Measurements from ENCODE around the gene PRG2.
"Not testable (repeated sequence)": the region's sequence is repeated elsewhere in the genome, so short reads cannot be mapped to it uniquely, and the experiment has no call there.

PRG2 gene

GRCh38 chr11:57368106-57368844, 22.2 kb downstream of the PRG2 start:
- no peak for DNase-seq (ENCODE audit: low read depth)

- no peak for DNase-seq (ENCODE audit: low read depth)
Observed at GRCh38 chr11:57364851-57365660, 25.4 kb downstream of the PRG2 start.

- DNase-seq (ENCODE audit: low read depth) = no peak
Observed at GRCh38 chr11:57363131-57364080, 27.0 kb downstream of the PRG2 start.

- DNase-seq (ENCODE audit: low read depth) = no peak
Observed at GRCh38 chr11:57361926-57362325, 28.5 kb downstream of the PRG2 start.

- DNase-seq (ENCODE audit: low read depth) = not testable (repeated sequence)
Observed at GRCh38 chr11:57361420-57361819, 29.0 kb downstream of the PRG2 start.

GRCh38 chr11:57360991-57361390, 29.5 kb downstream of the PRG2 start:
- no peak for DNase-seq (ENCODE audit: low read depth)

- DNase-seq (ENCODE audit: low read depth) = no peak
Observed at GRCh38 chr11:57359896-57360690, 30.4 kb downstream of the PRG2 start.

- no peak for DNase-seq (ENCODE audit: low read depth)
Observed at GRCh38 chr11:57359396-57359795, 31.1 kb downstream of the PRG2 start.

- DNase-seq (ENCODE audit: low read depth) = no peak
Observed at GRCh38 chr11:57358991-57359390, 31.5 kb downstream of the PRG2 start.

GRCh38 chr11:57358543-57358961, 31.9 kb downstream of the PRG2 start:
- no peak for DNase-seq (ENCODE audit: low read depth)

GRCh38 chr11:57357856-57358255, 32.6 kb downstream of the PRG2 start:
- DNase-seq (ENCODE audit: low read depth) = no peak

- no peak for DNase-seq (ENCODE audit: low read depth)
Observed at GRCh38 chr11:57357310-57357709, 33.1 kb downstream of the PRG2 start.

- DNase-seq (ENCODE audit: low read depth) = no peak
Observed at GRCh38 chr11:57356268-57356667, 34.2 kb downstream of the PRG2 start.

GRCh38 chr11:57354699-57355098, 35.8 kb downstream of the PRG2 start:
- no peak for DNase-seq (ENCODE audit: low read depth)

- DNase-seq (ENCODE audit: low read depth) = no peak
Observed at GRCh38 chr11:57353852-57354251, 36.6 kb downstream of the PRG2 start.

GRCh38 chr11:57353446-57353845, 37.0 kb downstream of the PRG2 start:
- no peak for DNase-seq (ENCODE audit: low read depth)

GRCh38 chr11:57353036-57353435, 37.4 kb downstream of the PRG2 start:
- no peak for DNase-seq (ENCODE audit: low read depth)

- peak; percentile 63 for DNase-seq (ENCODE audit: low read depth)
Observed at GRCh38 chr11:57349491-57350274, 40.8 kb downstream of the PRG2 start.

- peak; percentile 48 for DNase-seq (ENCODE audit: low read depth)
Observed at GRCh38 chr11:57348636-57349313, 41.7 kb downstream of the PRG2 start.

- DNase-seq (ENCODE audit: low read depth) = no peak
Observed at GRCh38 chr11:57348052-57348451, 42.4 kb downstream of the PRG2 start.
